Stimulated activated CD8-positive, alpha-beta memory T cell treated with anti-CD3 and anti-CD28 coated beads, Interleukin-15, amount 100 ng/mL, for 4 hours (primary cell): ENCODE results near the gene CLEC16A.
A peak's percentile ranks its signal among the peaks of the same experiment; 100 is the strongest.

Experiments used
- DNase-seq, 2 donors: peaks; one replicate each; pipeline ENCODE4 v3.0.0-alpha.2; 2020; ENCODE audit warnings: low read depth in 2 of 2

The CLEC16A gene

GRCh38 chr16:11038777-11039176 lies 94.4 kb downstream of the CLEC16A start:
- DNase-seq = no peak

- no peak for DNase-seq
Measured at GRCh38 chr16:11039726-11040125, 95.4 kb downstream of the CLEC16A start.

GRCh38 chr16:11042191-11042590 lies 97.8 kb downstream of the CLEC16A start:
- DNase-seq = no peak

- DNase-seq = no peak
Measured at GRCh38 chr16:11045441-11045840, 101.1 kb downstream of the CLEC16A start.

- DNase-seq = no peak
Measured at GRCh38 chr16:11045846-11046245, 101.5 kb downstream of the CLEC16A start.

GRCh38 chr16:11046382-11046931 lies 102.1 kb downstream of the CLEC16A start:
- DNase-seq = no peak

GRCh38 chr16:11047057-11047456 lies 102.7 kb downstream of the CLEC16A start:
- DNase-seq = no peak

- DNase-seq = no peak
Measured at GRCh38 chr16:11047939-11048800, 103.8 kb downstream of the CLEC16A start.

- no peak for DNase-seq
Measured at GRCh38 chr16:11049396-11050059, 105.2 kb downstream of the CLEC16A start.

- DNase-seq = no peak
Measured at GRCh38 chr16:11050536-11050935, 106.2 kb downstream of the CLEC16A start.

- no peak for DNase-seq
Measured at GRCh38 chr16:11050944-11051343, 106.6 kb downstream of the CLEC16A start.

- no peak for DNase-seq
Measured at GRCh38 chr16:11051430-11051829, 107.1 kb downstream of the CLEC16A start.

GRCh38 chr16:11051879-11052808 lies 107.8 kb downstream of the CLEC16A start:
- peak; percentile 17 to 30 for DNase-seq

- no peak for DNase-seq
Measured at GRCh38 chr16:11053916-11054460, 109.6 kb downstream of the CLEC16A start.

- no peak for DNase-seq
Measured at GRCh38 chr16:11056090-11056992, 112.0 kb downstream of the CLEC16A start.

- DNase-seq = no peak
Measured at GRCh38 chr16:11056993-11057649, 112.8 kb downstream of the CLEC16A start.

- DNase-seq = no peak
Measured at GRCh38 chr16:11057711-11058345, 113.5 kb downstream of the CLEC16A start.

GRCh38 chr16:11058832-11059231 lies 114.5 kb downstream of the CLEC16A start:
- DNase-seq = no peak

GRCh38 chr16:11059588-11059987 lies 115.2 kb downstream of the CLEC16A start:
- no peak for DNase-seq
